NCI-H748 (cell line): ENCODE measurements around the gene THOC6.
"Not testable (repeated sequence)": the region's sequence is repeated elsewhere in the genome, so short reads cannot be mapped to it uniquely, and the experiment has no call there.

Experiments used
- DNase-seq: peaks from one replicate; lab custom pipeline; 2025; ENCODE audit not compliant: unreplicated experiment; lab: John Stamatoyannopoulos, UW

Gene THOC6

GRCh38 chr16:3070608-3071111 lies 46.8 kb downstream of the THOC6 start:
- DNase-seq = no peak

- DNase-seq = no peak
Measured at GRCh38 chr16:3071655-3072054, 47.8 kb downstream of the THOC6 start.

- DNase-seq = not testable (repeated sequence)
Measured at GRCh38 chr16:3072148-3072547, 48.3 kb downstream of the THOC6 start.

GRCh38 chr16:3072576-3073263 lies 48.9 kb downstream of the THOC6 start:
- DNase-seq = not testable (repeated sequence)

GRCh38 chr16:3073448-3073847 lies 49.6 kb downstream of the THOC6 start:
- no peak for DNase-seq

GRCh38 chr16:3074860-3075522 lies 51.2 kb downstream of the THOC6 start:
- DNase-seq = no peak

- no peak for DNase-seq
Measured at GRCh38 chr16:3075523-3075915, 51.7 kb downstream of the THOC6 start.

GRCh38 chr16:3075946-3076345 lies 52.1 kb downstream of the THOC6 start:
- DNase-seq = not testable (repeated sequence)

GRCh38 chr16:3076577-3076976 lies 52.7 kb downstream of the THOC6 start:
- no peak for DNase-seq
